ENCODE data around the gene MALT1.

MALT1 gene

GRCh38 chr18:58662118-58662517, 9.1 kb upstream of the MALT1 start:
- H3K27ac ChIP-seq = no peak overlapping the region
- DNase-seq (ENCODE audit: low spot score) = no peak
- H3K4me3 ChIP-seq = no peak overlapping the region
- TF ChIP-seq CTCF (IDR thresholded peaks at IDR 0.05) = no peak

- TF ChIP-seq CTCF (IDR thresholded peaks at IDR 0.05) = no peak
- H3K27ac ChIP-seq = no peak overlapping the region
- no peak overlapping the region for H3K4me3 ChIP-seq
- no peak for DNase-seq (ENCODE audit: low spot score)
Observed at GRCh38 chr18:58666176-58666575, 5.1 kb upstream of the MALT1 start.

- no peak for DNase-seq (ENCODE audit: low spot score)
- Histone ChIP-seq H3K27ac (no peak overlapping the region), H3K4me3 (no peak overlapping the region)
- no peak for TF ChIP-seq CTCF (IDR thresholded peaks at IDR 0.05)
Observed at GRCh38 chr18:58668211-58668610, 3.1 kb upstream of the MALT1 start.

- no peak overlapping the region for H3K27ac ChIP-seq
- DNase-seq (ENCODE audit: low spot score) = no peak
- TF ChIP-seq CTCF (IDR thresholded peaks at IDR 0.05) = no peak
- H3K4me3 ChIP-seq = no peak overlapping the region
Observed at GRCh38 chr18:58668897-58669296, 2.4 kb upstream of the MALT1 start.

- Histone ChIP-seq H3K4me3 (peak overlapping the region; percentile 97), H3K27ac (no peak overlapping the region)
- no peak for DNase-seq (ENCODE audit: low spot score)
- TF ChIP-seq CTCF (IDR thresholded peaks at IDR 0.05) = no peak
Observed at GRCh38 chr18:58669731-58670378, 1.4 kb upstream of the MALT1 start.

- DNase-seq (ENCODE audit: low spot score) = no peak
- H3K4me3 ChIP-seq = peak overlapping the region; percentile 97
- peak overlapping the region; percentile 91 to 96 for H3K27ac ChIP-seq
- no peak for TF ChIP-seq CTCF (IDR thresholded peaks at IDR 0.05)
Observed at GRCh38 chr18:58670404-58671110, 708 bp upstream of the MALT1 start.

All from coronary artery (tissue), 2 donors.